SK-MEL-5 (cell line): ENCODE data around the gene LRRC43. TPM values are rescaled to one million over a fixed set of nuclear protein-coding genes. Genes with fewer than 3 reads are reported as not detected.

Experiments
- DNase-seq: peaks from one replicate; pipeline ENCODE4 v3.0.0-alpha.2; 2016; ENCODE audit warnings: low read depth, low spot score
- in situ Hi-C: cut with HindIII; loops from 2 replicates; pipeline ENCODE4 v1.10.0; 2016; ENCODE audit warnings: low sequenced_read_pairs, high pct_unique_total_duplicates, low pct_unique_long_range_greater_than_20kb
- small RNA-seq, 2 experiments: library from RNA; depleted of rRNA; stranded (forward); fragments of <200 nt; gene quantifications; one replicate each; pipeline ENCODE3, GENCODE V24; 2014
- total RNA-seq: library from RNA; depleted of rRNA; stranded (reverse); fragments of >200 nt; shearing (Covaris generic); gene quantifications from 2 replicates; pipeline ENCODE4 v1.2.3, GENCODE V29; 2014; rRNA removed

The LRRC43 gene
- total RNA-seq, 1 experiment from 2014 or later, result not detected

DNA sequence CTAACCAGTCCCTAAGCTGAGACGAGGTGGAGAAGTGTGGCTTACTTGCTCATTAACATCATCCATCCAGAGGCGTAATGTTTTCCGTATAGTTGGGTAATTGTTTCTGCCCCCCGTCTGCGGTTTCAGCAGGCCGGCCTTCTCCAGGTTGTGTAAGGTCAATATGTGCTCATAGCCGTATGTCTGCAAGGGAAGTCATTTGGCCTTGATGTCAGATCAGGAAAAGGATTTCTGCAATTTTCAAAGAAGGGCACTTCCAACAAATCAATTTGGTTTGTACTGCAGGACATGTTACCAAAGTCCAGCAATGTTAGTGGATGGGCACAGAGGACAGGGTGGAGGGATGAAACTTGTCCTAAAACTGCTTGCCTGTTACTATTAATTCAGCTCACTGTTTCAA, 52.8 kb downstream of the LRRC43 start:
- in situ Hi-C loops, result no loop called here
- no peak for DNase-seq

DNA sequence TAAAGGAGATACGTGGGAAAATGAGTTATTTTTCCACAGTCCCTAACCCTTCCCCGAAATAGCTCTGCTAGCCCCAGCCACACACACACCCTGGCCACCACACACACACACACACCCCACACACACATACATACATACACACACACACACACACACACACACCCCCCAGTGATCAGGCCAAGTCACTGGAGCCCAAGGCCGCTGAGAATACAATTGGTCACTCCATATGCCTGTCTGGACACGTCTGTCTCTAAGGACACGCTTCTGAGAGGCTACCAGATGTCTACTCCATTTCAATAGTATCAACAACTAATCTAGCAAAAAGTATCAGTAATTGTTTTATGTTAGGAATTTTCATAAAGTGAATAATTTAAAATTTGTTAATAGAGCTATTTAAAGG, 55.9 kb downstream of the LRRC43 start:
- in situ Hi-C loops, result no loop called here

DNA sequence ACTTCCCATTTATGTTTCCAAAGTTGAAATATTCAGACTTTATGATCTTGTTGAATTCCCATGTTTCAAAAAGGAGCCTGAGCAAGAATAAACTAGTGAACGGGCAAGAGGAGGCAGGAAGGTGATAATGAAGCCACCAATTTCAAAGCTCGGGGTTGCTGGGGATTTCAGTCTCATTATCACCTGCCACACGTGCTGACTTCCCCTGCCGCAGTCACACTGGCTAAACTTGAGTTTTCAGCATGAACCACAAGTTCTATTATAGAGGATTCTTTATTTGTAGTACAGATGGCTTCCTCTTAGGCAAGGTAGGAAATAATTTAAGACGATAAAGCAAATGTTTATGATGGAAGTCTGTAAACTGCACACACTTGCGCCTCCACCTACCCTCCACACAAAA, 61.0 kb downstream of the LRRC43 start:
- no peak for DNase-seq
- in situ Hi-C loops, result no loop called here

More for the DNA sequence above, 55.9 kb downstream of the LRRC43 start:
- no peak for DNase-seq

DNA sequence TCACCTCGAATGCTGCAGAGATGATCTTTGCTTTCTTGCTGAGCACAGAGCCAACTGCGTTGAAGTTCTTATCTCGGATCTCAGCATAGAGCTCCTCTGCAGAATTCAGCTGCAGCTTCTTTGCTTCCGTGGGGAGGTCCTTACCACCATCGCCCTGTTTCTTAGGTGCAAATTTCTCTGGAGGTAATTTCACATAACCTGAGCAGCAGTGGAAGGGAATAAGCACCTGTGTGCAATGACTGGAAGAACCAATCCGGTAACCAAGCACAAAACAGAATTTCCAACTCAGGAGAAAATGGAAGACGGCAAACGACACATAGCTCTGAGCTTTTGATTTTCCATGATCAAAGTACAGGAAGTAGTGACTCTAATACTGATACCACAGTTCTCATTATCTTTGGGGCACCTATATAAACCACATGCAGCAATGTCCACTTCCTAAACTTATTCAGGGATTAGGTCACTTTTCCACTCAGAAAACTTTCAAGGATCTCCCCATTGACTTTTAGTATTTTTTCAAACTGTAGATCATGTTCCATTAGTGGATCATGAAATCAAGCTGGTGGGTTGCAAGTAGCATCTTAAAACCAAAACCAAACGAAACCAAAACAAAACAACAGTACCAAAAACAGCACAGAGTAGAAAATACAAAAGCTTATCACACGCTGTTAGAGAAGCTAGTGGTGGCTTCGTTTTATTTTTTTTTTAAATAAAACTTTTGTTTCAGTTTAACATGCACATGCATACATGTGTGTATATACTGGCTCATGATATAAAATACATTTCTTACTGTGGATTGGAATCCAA, 61.8 kb downstream of the LRRC43 start:
- no peak for DNase-seq
- in situ Hi-C loops, result no loop called here

DNA sequence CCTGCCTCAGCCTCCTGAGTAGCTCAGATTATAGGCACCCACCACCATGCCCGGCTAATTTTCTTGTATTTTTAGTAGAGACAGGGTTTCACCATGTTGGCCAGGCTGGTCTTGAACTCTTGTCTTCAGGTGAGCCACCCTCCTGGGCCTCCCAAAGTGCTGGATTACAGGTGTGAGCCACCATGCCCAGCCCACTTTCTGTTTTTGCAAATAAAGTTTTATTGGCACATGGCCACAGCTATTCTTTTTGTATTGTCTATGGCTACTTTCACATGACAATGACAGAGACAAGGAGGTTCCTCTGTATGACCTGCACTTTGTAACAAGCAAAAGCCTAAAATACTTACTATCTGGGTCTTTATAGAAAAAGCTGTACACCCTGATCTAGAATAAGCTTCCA, 62.6 kb downstream of the LRRC43 start:
- DNase-seq, result no peak
- in situ Hi-C loops, result no loop called here

DNA sequence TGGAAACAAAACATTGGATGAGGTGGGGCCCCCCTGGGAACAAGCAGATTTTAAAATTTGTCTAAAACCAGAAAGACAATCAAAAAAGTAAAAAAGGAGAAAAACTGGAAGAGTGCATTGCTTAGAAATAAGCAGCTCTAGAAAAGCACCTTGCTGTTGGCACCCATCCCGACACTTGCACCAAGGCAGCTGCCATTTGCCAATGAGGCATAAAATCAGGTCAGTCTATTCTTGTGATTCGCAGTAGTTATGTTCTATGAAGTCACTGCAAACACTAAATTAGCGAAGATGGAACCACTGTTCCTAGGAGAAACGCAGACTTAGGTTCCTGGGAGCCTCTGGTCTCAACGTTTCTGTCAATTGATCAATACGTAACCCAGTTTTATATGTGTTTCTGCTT, 67.1 kb downstream of the LRRC43 start:
- DNase-seq, result no peak
- in situ Hi-C loops, result no loop called here

DNA sequence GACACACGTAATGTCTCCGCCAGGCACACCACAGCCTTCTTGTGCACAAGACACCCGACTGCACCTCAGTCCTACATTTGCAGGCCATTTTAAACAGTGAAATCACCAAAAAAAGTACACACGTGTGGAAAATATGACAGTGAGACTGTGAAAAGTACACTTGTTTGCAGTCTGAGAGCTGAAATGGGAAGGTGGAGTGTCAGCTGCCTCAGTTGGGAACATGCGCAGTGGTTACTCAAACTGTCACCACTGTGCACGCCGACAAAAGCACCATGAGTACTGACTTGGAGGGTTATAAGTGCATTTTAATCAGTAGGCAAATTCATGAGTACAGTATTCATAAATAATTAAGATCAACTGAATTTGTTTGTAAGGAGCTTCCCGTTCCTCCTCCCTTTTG, 67.6 kb downstream of the LRRC43 start:
- in situ Hi-C loops, result no loop called here
- DNase-seq, result no peak

Small RNAs within 50 kb of the gene (small RNA-seq; reads per million reads assigned to genes)
- gene DIABLO, result 0.53 to 1.1 reads per million in 2 experiments

Other genes starting within 250 kb of the LRRC43 start
- 11.7 and 14.4 TPM in 2 replicates for gene BCL7A, start 161.2 kb upstream of the LRRC43 start, total RNA-seq
- 16.0 and 16.9 TPM in 2 replicates for gene MLXIP, start 104.4 kb upstream of the LRRC43 start, total RNA-seq
- not detected in 2 replicates for gene IL31, start 8.9 kb upstream of the LRRC43 start, total RNA-seq
- gene B3GNT4, start 20.6 kb downstream of the LRRC43 start, total RNA-seq, result 0.05 and 0.21 TPM in 2 replicates
- 72.1 and 85.1 TPM in 2 replicates for gene DIABLO, start 42.9 kb downstream of the LRRC43 start, total RNA-seq
- gene VPS33A, start 83.4 kb downstream of the LRRC43 start, total RNA-seq, result 27.5 and 36.5 TPM in 2 replicates
- 70.3 and 84.2 TPM in 2 replicates for gene CLIP1, start 239.5 kb downstream of the LRRC43 start, total RNA-seq